EH (cell line): ENCODE measurements around the gene IL36RN.
"Not testable (repeated sequence)": the region's sequence is repeated elsewhere in the genome, so short reads cannot be mapped to it uniquely, and the experiment has no call there.

Experiments
- DNase-seq: peaks from one replicate; pipeline ENCODE4 v3.0.0-alpha.2; 2015; ENCODE audit warnings: low read depth

The IL36RN gene

DNA sequence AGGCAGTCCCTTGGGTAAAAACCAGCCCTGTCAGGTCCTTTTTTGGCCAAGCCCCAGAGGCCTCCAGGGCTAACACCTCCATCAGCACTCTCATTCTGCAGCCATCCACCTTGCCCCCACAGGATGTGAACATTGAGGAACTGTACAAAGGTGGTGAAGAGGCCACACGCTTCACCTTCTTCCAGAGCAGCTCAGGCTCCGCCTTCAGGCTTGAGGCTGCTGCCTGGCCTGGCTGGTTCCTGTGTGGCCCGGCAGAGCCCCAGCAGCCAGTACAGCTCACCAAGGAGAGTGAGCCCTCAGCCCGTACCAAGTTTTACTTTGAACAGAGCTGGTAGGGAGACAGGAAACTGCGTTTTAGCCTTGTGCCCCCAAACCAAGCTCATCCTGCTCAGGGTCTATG, 16.0 kb downstream of the IL36RN start:
- DNase-seq = no peak

DNA sequence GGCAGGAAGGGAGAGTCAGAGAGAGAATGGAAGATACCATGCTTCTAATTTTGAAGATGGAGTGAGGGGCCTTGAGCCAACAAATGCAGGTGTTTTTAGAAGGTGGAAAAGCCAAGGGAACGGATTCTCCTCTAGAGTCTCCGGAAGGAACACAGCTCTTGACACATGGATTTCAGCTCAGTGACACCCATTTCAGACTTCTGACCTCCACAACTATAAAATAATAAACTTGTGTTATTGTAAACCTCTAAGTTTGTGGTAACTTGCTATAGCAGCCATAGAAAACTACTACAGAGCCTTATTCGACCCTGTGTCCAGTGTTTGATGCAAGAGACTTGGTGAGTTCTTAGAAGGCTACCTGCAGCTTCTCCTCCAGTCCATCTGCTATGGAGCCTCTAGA, 16.6 kb downstream of the IL36RN start:
- no peak for DNase-seq

DNA sequence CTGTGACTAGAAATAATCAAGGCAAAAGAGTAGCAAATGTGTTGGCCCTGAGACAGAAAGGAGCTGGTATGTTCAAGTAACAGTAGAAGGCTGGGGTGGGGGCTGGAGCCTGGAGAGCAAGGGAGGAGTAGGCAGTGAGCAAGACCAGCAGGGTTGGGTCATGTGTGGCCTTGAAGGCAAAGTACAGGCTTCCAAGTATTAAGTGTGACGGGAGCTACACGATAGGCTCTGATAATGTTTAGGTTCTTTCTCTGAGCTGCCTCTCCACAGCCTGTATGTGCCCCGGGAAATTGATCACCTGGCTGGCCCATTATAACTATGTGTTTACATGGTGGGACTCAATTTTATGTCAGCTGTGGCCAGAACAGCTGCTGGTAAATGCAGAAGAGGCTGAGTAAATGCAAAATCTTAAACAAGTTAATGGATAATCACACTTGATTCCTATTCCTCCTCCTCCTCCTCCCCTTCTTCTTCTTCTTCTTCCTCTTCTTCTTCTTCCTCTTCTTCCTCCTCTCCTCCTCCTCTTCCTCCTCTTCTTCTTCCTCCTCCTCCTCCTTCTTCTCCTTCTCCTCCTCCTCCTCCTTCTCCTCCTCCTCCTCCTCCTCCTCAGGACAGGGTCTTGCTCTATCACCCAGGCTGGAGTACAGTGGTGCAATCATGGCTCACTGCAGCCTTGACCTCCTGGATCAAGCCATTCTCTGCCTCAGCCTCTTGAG, 18.1 kb downstream of the IL36RN start:
- DNase-seq = no peak

DNA sequence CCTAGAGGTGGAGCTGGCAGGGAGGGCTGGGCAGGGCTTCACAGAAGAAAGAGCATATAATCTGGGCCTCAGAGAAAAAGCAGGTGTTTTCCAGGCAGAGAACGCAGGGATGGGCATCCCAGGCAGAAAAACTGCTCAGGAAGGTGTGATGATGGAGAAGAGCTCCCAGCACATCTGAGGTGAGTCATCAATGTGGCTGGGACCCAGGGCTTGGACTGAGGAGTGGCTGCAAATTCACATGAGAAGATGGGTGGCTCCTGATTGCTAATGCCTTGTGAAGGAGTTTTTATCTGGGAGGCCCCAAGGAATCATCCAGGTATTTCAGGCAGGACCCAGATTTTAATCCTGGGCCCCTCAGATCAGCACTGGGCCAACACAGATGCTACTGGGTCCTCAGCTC, 18.9 kb downstream of the IL36RN start:
- DNase-seq = peak; percentile 18

DNA sequence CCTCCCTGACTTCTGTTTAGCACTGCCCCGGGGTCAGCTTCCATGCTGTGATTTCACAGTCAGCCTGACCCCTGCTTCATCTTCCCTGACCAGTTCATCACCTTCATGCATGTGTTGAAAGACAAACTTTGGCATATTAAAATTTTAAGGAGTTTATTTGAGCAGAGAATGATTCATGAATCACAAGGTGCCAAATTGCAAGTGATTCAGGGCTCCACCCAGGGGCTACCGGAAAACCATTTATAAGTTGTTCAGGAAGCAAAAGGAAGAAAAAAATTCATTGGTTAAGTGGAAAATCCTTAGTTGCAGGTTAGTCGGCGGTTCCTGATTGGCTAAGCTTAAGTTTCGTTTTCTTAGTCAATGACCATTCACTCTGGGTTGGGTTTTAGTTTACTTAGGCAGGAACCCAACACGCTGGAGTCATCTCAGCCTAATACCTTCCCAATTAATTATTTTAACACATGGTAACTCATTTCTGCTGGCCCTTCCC, 19.4 kb downstream of the IL36RN start:
- DNase-seq = peak; percentile 14

DNA sequence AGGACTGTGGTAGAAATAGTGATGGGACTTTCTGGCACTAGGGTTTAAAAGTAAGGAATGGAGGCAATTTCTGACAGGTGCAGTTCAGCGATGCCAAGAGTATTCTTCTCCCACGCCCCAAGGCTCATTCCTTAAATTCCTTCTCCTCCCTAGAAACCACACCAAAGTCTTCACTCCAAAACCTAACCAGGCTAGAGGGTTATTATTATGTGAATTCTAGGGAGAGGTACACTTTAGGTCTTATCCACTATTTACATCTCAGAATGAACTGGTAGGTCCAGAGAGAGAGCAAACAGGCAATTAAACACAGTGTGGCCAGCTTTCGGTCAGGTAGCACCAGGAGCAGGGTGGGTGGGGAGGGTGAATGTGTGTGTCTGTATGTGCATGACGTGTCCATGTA, 20.1 kb downstream of the IL36RN start:
- DNase-seq = no peak

DNA sequence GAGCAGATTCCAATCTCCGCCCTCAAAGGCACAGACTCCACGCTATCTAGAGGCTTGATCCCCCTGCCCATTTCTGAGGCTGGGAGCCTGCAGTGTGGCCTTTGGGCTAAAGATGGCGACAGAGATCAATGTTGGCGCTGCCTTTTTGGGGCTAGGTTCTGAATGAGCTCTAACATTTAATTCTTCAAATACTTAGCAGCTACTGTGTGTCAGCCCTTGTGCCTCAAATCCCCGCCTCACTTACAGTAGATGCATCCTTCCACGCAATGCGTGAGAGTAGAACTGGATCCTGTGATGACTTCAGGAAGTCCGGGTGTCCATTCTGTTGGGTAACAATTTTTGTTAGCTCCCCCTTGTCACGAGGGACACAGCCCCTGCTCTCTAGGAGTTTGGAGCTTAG, 21.1 kb downstream of the IL36RN start:
- peak; percentile 36 for DNase-seq

DNA sequence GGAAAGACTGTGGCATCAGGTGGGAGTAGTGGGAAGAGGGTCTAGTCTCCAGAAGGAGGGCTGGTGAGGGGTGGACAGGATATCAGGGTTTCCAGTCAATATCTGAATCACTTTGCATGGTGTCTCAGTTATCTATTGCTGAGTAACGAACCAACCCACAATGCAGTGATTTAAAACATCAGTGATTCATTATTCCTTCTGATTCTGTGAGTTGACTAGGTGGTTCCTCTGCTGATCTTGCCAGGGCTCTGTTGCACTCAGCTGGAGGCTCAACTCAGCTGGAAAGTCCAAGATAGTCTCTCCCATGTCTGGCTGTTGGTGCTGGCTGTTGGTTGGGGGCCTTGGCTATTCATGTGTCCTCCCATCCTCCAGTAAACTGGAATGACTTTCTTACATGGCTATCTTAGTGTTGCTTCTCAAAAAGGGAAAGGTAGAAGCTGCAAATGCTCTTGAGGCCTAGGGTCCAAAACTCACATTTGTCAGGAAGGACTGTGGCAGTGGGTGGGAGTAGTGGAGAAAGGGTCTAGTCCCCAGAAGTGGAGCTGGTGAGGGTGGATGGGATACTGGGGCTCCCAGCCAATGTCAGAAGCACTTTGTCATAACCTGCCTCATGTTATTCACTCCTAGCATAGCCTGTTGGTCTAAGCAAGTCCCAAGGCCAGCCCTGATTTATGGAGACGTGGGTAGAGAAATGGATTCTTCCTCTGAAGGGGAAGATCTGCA, 22.7 kb downstream of the IL36RN start:
- no peak for DNase-seq

DNA sequence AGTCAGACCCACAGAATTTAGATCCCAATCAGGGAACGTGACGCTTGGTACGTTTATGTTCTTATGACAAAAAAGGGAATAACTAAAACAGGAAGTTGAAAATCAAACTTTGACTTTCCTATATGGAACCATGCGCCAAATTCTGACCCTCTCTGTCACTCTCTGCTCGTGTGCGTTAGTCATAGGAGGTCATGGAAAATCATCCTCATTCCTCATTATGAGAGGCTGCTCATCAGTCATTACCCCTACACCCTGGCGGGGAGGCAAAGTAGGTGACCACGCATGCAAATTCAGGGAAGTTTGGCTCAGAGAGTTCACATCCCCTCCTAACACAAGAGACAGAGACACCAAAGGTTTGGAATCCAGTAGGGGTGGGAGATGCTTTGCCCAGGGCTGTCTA, 24.3 kb downstream of the IL36RN start:
- DNase-seq = no peak

DNA sequence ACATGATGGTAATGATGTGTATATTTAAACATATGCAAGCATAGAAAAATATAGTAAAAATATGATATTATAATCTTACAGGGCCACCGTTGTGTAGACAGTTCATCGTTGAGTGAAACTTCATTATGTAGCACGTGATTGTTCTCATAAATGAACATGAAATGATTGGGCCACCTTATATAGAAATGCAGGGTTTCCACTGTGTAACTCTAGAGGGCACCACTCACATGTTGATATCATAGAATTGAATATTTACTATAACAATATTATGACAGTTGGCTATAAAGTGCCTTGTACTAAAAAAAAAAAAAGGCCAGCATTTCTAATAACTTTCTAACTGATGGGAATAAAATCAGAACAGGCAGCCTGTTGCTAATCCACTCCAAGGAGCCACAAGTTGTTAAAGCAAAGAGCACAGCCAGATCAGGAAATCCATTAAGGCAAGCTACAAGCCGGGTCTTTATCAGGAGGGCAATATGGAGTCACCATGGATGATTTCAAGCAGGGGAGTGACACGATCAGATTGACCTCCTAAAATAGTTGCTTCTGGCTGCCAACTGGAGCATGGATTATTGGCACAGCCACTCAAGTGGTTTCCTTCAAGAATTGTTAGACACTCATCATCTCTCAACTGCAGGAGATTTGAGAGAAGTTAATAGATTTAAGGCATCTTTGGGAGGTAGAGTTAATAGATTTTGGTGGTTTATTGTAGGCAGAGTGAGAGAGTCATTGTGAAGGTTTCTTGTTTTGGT, 25.4 kb downstream of the IL36RN start:
- DNase-seq = peak; percentile 21

DNA sequence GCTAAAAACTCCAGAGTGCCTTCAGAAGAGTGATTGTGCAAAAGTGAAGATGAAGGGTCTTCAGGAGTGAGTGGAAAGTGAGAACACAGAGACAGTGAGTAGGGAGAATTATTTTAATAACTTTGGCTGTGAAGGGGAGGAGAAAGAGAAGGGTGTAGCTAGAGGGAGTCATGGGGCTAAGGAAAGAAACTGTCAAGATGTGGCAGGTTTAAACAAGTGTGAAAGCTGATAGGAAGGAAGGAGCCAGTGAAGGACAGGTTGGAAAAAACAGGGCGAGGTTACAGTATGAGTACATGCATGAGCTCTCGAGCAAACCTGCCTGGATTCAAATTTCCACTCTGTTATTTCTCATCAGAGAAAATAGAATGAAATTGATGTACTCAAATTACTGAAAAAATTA, 26.5 kb downstream of the IL36RN start:
- DNase-seq = no peak

DNA sequence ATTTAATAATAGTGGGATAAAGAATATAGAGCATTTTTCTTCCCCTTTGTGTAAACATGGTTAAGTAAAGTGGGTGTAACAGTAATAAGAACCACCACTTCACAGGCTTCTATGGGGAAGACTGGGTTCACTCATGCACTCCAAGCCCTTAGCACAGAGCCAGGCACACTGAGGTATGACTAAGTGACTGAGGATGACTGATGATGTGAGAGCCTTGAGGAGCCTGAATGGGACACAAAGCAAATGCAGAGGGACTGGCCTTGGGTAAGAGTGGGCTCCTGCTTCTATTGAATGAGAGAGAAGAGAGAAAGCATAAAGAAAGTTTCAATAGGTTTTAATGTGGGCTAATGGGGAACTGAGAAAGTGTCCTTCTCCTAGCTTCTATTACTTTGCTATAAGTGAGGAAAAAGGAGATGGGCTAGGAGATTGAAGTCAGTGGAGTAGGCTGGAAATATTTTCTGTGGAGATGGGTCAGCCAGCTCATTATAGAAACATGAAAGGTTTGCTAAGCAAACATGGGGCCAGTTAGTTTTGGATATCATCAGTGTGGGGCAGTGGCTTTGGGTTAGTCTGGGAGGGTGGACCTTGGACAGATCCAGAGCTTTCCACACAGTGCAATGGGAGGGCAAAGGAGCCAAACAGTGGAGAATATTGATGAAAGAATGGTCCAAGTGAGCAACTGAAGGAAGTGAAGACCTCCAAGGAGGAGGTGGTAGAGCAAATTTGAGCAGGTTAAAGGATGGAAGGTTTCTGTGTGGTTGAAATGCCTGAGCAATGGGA, 29.4 kb downstream of the IL36RN start:
- no peak for DNase-seq

DNA sequence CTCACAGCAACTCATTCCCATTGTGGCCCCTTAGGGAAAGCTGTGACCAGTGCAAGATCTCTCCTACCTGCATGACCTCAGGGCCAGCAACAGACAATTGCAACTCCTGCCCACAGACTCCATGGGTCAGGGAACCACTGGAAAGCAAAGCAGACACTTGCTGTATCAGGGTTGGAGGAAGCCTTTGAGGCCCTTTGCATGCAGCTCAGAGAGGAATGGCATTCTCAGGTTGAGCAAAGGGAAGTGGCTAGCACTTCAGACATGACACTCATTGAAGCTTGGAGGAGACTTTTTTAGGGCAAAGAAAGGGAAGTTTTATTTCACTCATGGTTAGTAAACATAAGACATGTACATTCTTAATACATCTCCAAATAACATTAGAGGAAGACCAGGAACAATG, 30.9 kb downstream of the IL36RN start:
- DNase-seq = no peak

DNA sequence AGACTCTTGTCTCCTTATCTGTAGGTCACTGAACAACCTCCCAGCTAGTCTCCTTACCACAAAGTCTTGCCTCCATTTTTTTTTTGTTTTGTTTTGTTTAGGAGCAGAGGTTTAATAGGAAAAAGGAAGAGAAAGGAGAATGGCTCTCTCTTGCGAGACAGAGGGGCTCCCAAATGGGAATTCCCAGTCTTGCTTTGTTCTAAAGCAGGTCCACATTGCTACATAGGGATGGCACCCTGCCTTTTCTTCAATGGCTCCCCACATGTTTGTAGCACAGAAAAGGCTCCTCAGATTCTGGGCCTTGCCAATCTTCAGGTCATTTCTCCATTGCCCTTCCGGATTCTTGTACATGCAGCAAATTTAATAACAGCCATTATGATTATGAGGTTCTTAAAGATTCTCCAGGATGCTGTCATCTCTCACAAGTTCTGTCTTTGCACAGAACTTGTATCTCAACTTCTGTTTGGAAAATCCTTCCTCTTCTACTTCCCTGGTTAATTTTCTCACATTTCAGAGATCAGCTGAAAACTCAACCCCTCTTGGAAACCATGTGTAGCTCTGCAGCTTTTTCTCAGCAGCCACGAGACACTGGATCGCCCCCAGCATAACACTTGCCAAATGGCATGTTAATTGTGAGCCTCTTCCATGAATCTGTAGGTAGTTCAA, 32.4 kb downstream of the IL36RN start:
- DNase-seq = no peak

DNA sequence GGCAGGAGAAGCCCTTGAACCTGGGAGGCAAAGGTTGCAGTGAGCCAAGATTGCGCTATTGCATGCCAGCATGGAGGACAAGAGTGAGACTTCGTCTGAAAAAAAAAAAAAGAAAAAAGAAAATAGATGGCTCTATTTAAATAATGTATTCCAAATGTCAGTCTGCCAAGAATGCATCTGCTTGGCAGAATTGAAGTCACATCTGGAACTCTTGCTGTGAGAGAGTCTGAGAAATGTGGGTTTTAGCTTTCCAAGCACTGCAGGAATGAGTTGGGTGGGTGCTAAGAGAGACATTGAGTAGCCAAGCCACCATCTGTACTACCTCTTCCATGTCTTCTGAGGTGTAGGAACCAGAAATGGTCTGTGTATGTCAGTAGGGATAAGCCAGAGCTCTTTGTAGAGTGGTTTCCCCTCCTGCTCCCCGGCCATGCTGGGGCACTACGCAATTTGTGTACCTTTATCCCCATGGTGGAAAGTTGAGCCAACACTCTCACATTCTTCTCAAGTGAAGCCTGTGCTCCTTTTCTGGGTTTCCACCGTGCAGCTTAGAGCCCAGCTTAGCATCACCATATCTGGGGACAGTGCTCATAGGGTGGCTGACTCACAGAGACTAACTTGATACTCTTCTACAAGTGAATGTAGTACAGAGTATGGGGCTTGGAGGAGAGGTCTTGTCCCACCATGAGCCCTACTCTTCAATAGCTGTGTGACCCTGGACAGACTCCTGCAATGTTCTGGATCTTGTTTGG, 34.0 kb downstream of the IL36RN start:
- DNase-seq = no peak

DNA sequence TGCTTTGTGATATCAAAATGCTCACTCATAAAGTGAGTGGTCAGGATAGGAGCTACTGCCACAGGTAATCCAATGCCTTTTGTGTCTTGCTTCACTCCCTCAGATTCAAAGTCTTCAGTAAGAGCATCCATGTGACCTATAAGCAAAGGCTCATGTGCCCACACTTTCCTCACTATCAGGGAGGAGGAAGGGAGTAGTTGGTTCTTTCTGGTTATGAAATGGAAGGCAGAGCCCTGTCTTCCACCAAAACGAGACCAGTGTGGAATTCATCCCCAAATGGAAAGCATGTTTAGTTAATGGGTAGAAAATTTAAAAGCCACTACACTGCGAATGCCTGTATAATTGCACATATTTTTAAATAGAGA, 34.6 kb downstream of the IL36RN start:
- DNase-seq = no peak

DNA sequence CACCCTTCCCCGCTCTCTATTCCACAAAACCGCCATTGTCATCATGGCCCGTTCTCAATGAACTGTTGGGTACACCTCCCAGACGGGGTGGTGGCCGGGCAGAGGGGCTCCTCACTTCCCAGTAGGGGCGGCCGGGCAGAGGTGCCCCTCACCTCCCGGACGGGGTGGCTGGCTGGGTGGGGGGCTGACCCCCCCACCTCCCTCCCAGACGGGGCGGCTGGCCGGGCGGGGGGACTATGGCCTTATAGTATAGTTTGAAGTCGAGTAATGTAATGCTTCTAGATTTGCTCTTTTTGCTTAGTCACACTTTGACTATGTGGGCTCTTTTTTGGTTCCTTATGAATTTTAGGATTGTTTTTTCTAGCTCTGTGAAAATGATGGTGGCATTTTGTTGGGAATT, 37.3 kb downstream of the IL36RN start:
- not testable (repeated sequence) for DNase-seq

DNA sequence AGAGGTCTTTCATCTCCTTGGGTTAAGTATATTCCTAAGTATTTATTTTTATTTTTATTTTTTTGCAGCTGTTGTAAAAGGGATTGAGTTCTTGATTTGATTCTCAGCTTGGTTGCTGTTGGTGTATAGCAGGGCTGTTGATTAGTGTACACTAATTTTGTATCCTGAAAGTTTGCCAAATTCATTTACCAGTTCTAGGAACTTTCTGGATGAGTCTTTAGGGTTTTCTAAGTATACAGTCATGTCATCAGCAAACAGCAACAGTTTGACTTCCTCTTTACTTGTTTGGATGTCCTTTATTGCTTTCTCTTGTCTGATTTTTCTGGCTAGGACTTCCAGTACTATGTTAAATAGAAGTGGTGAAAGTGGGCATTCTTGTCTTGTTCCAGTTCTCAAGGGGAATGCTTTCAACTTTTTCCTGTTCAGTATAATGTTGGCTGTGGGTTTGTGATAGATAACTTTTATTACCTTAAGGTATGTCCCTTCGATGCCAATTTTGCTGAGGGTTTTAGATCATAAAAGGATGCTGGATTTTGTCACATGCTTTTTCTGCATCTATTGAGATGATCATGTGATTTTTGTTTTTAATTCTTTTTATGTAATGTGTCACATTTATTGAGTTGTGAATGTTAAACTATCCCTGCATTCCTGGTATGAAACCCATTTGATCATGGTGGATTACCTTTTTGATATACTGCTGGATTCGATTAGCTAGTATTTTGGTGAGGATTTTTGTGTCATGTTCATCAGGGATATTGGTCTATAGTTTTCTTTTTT, 38.0 kb downstream of the IL36RN start:
- not testable (repeated sequence) for DNase-seq

DNA sequence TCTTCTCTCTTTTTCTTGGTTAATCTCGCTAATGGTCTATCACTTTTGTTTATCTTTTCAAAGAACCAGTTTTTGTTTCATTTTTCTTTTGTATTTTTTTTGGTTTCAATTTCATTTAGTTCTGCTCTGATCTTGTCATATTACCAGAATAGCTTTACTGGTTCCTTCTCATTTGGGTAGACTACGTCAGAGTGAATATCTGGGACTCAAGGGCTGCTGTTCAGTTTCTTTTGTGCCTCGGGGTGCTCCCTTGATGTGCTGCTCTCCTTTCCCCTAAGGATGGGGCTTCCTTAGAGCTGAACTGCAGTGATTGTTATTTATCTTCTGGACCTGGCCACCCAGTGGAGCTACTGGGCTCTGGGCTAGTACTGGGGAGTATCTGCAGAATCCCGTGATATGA, 39.0 kb downstream of the IL36RN start:
- DNase-seq = no peak

DNA sequence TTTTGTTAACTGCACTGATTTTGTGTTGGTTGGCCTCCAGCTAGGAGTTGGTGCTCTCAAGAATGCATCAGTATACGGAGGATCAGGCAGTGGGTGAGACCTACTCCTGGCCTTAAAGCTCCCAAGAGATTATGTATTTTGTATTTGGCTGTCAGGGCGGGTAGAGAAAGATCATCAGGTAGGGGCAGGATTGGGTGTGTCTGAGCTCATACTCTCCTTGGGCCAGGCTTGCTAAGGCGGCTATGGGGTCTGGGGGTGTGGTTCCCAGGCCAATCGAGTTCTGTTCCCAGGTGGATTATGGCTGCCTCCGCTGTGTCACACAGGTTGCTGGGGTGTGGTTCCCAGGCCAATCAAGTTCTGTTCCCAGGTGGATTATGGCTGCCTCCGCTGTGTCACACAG, 39.5 kb downstream of the IL36RN start:
- DNase-seq = no peak
